HG03097 (cell line): ENCODE data around the gene IGSF23.
"Not testable (repeated sequence)": the region's sequence is repeated elsewhere in the genome, so short reads cannot be mapped to it uniquely, and the experiment has no call there.

Source experiments
- ATAC-seq: cut with Tn5 transposase; IDR thresholded peaks from one replicate; pipeline ENCODE4 v1.9.1; 2021; ENCODE audit not compliant: unreplicated experiment, low FRiP score

IGSF23 gene

GRCh38 chr19:44608391-44608821 is 5.0 kb upstream of the IGSF23 start:
- ATAC-seq: no peak

- no peak for ATAC-seq
Observed at GRCh38 chr19:44609219-44609618, 4.1 kb upstream of the IGSF23 start.

GRCh38 chr19:44610497-44610896 is 2.9 kb upstream of the IGSF23 start:
- not testable (repeated sequence) for ATAC-seq

GRCh38 chr19:44611812-44612295 is 1.5 kb upstream of the IGSF23 start:
- ATAC-seq: no peak

- no peak for ATAC-seq
Observed at GRCh38 chr19:44614313-44614712, 950 bp downstream of the IGSF23 start.

GRCh38 chr19:44615863-44616247 is 2.5 kb downstream of the IGSF23 start:
- ATAC-seq: no peak

- no peak for ATAC-seq
Observed at GRCh38 chr19:44617110-44617880, 3.9 kb downstream of the IGSF23 start.

- no peak for ATAC-seq
Observed at GRCh38 chr19:44618640-44619357, 5.4 kb downstream of the IGSF23 start.

- ATAC-seq: no peak
Observed at GRCh38 chr19:44620667-44621066, 7.3 kb downstream of the IGSF23 start.

- no peak for ATAC-seq
Observed at GRCh38 chr19:44621367-44621766, 8.0 kb downstream of the IGSF23 start.

- ATAC-seq: no peak
Observed at GRCh38 chr19:44623080-44623479, 9.7 kb downstream of the IGSF23 start.

GRCh38 chr19:44623626-44624025 is 10.3 kb downstream of the IGSF23 start:
- no peak for ATAC-seq

GRCh38 chr19:44624840-44625354 is 11.5 kb downstream of the IGSF23 start:
- no peak for ATAC-seq

GRCh38 chr19:44625637-44626036 is 12.3 kb downstream of the IGSF23 start:
- ATAC-seq: not testable (repeated sequence)

GRCh38 chr19:44626048-44626624 is 12.8 kb downstream of the IGSF23 start:
- no peak for ATAC-seq

GRCh38 chr19:44627631-44628030 is 14.3 kb downstream of the IGSF23 start:
- ATAC-seq: no peak

GRCh38 chr19:44628793-44629192 is 15.4 kb downstream of the IGSF23 start:
- no peak for ATAC-seq

- ATAC-seq: not testable (repeated sequence)
Observed at GRCh38 chr19:44631611-44632010, 18.2 kb downstream of the IGSF23 start.

GRCh38 chr19:44634058-44634457 is 20.7 kb downstream of the IGSF23 start:
- ATAC-seq: not testable (repeated sequence)

GRCh38 chr19:44634785-44635184 is 21.4 kb downstream of the IGSF23 start:
- no peak for ATAC-seq
